Epithelial cell of proximal tubule (primary cell): ENCODE data around the gene MRPL54. TPM values are rescaled to one million over a fixed set of nuclear protein-coding genes. Genes with fewer than 3 reads are reported as not detected.

Experiments used
- DNase-seq: peaks from one replicate; pipeline ENCODE4 v3.0.0-alpha.2; 2011; ENCODE audit warnings: low read depth
- H3K4me3 ChIP-seq: 2 replicates; pipeline ENCODE4 v1.5.1; 2011; ENCODE audit warnings: low read depth, mild to moderate bottlenecking, low read length
- CTCF ChIP-seq: conservative IDR thresholded peaks from 2 replicates; pipeline ENCODE4 v1.5.1; 2012; ENCODE audit warnings: low read depth, mild to moderate bottlenecking, low read length
- total RNA-seq: library from RNA; depleted of rRNA; stranded (reverse); fragments of >200 nt; gene quantifications from 2 replicates; pipeline ENCODE4 v1.2.3, GENCODE V29; 2015

MRPL54 gene
- total RNA-seq, 1 donor from 2014 or later = 102 TPM

- TF ChIP-seq CTCF = no peak
- DNase-seq = no peak
- H3K4me3 ChIP-seq = no peak overlapping the region
These were observed 38.5 kb downstream of the MRPL54 start for GRCh38 chr19:3800996-3801395.

- no peak for DNase-seq
- no peak overlapping the region for H3K4me3 ChIP-seq
- peak; percentile 31 for TF ChIP-seq CTCF
These were observed 39.1 kb downstream of the MRPL54 start for GRCh38 chr19:3801412-3802096.

GRCh38 chr19:3803114-3803888, 40.8 kb downstream of the MRPL54 start:
- no peak overlapping the region for H3K4me3 ChIP-seq
- DNase-seq = no peak
- no peak for TF ChIP-seq CTCF

- no peak for TF ChIP-seq CTCF
- no peak for DNase-seq
- H3K4me3 ChIP-seq = no peak overlapping the region
These were observed 41.5 kb downstream of the MRPL54 start for GRCh38 chr19:3803986-3804385.

- no peak for DNase-seq
- no peak overlapping the region for H3K4me3 ChIP-seq
- no peak for TF ChIP-seq CTCF
These were observed 41.9 kb downstream of the MRPL54 start for GRCh38 chr19:3804429-3804828.

- no peak overlapping the region for H3K4me3 ChIP-seq
- no peak for TF ChIP-seq CTCF
- no peak for DNase-seq
These were observed 43.4 kb downstream of the MRPL54 start for GRCh38 chr19:3805859-3806258.
